HG03520 (cell line): Measurements from ENCODE around the gene CORO1A.
"Not testable (repeated sequence)": the region's sequence is repeated elsewhere in the genome, so short reads cannot be mapped to it uniquely, and the experiment has no call there.

Experiments used
- ATAC-seq: cut with Tn5 transposase; IDR thresholded peaks from one replicate; pipeline ENCODE4 v1.9.1; 2021; ENCODE audit warnings: mild to moderate bottlenecking, moderate library complexity; ENCODE audit not compliant: unreplicated experiment

The CORO1A gene

GRCh38 chr16:30199608-30200343 lies 16.4 kb downstream of the CORO1A start:
- ATAC-seq = not testable (repeated sequence)

GRCh38 chr16:30205541-30206236 lies 22.3 kb downstream of the CORO1A start:
- not testable (repeated sequence) for ATAC-seq

GRCh38 chr16:30206252-30206651 lies 22.9 kb downstream of the CORO1A start:
- ATAC-seq = not testable (repeated sequence)

GRCh38 chr16:30207063-30207704 lies 23.8 kb downstream of the CORO1A start:
- ATAC-seq = not testable (repeated sequence)

- not testable (repeated sequence) for ATAC-seq
These were observed 25.6 kb downstream of the CORO1A start for GRCh38 chr16:30209032-30209431.

GRCh38 chr16:30211414-30211813 lies 28.0 kb downstream of the CORO1A start:
- ATAC-seq = not testable (repeated sequence)

- ATAC-seq = not testable (repeated sequence)
These were observed 33.7 kb downstream of the CORO1A start for GRCh38 chr16:30217082-30217481.
